Type B pancreatic cell (in vitro differentiated cells): ENCODE data around the gene MSRB3. TPM values are rescaled to one million over a fixed set of nuclear protein-coding genes. Genes with fewer than 3 reads are reported as not detected.

Experiments
- DNase-seq: peaks from one replicate; pipeline ENCODE4 v3.0.0; 2021; ENCODE audit warnings: mixed read lengths; ENCODE audit not compliant: unreplicated experiment; ENCODE audit errors: extremely low spot score
- H3K27ac Mint-ChIP-seq: 2 replicates; pipeline ENCODE4 v1.8.0; 2021; ENCODE audit warnings: mild to moderate bottlenecking, mixed read lengths
- H3K27me3 Mint-ChIP-seq: 2 replicates; pipeline ENCODE4 v1.8.0; 2021; ENCODE audit warnings: mixed read lengths
- H3K36me3 Mint-ChIP-seq: 2 replicates; pipeline ENCODE4 v1.8.0; 2021; ENCODE audit warnings: mixed read lengths
- H3K4me1 Mint-ChIP-seq: one replicate; pipeline ENCODE4 v1.8.0; 2021; ENCODE audit warnings: mixed read lengths; ENCODE audit not compliant: unreplicated experiment
- H3K4me3 Mint-ChIP-seq: 2 replicates; pipeline ENCODE4 v1.8.0; 2021; ENCODE audit warnings: mild to moderate bottlenecking, mixed read lengths
- H3K9me3 Mint-ChIP-seq: 2 replicates; pipeline ENCODE4 v1.8.0; 2021; ENCODE audit warnings: mixed read lengths
- total RNA-seq: library from RNA; stranded (reverse); gene quantifications from 2 replicates; pipeline ENCODE4 v1.2.1, GENCODE V29; 2021; ENCODE audit warnings: low replicate concordance
- TF ChIP-seq, protein P1 (sequence below): fragments of 200-600 bp; sonication (generic); conservative IDR thresholded peaks from 2 replicates; pipeline ENCODE4 v1.5.0; 2021; ENCODE audit warnings: antibody characterized with exemption, mild to moderate bottlenecking

MSRB3 gene
- total RNA-seq, 1 donor from 2014 or later, result 12.8 TPM

DNA sequence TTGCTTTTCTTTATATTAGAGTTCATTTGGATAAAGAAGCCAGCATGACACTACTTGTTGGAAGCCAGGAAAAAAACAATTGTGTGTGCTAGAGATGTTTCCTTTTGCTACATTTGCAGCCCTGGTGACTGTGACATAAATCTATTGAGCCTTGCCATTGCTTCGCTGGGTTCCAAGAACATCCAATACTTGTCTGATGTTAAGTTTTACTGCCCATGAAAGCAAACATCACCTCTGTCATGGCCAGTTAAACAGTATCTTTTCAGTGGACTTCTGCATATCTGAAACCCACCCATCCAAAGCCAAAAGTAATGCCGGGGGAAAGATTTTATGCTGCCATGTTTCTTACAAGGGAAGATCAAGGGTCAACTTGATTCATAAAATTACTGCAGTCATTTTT is 184.0 kb downstream of the MSRB3 start:
- TF ChIP-seq, protein P1, sequence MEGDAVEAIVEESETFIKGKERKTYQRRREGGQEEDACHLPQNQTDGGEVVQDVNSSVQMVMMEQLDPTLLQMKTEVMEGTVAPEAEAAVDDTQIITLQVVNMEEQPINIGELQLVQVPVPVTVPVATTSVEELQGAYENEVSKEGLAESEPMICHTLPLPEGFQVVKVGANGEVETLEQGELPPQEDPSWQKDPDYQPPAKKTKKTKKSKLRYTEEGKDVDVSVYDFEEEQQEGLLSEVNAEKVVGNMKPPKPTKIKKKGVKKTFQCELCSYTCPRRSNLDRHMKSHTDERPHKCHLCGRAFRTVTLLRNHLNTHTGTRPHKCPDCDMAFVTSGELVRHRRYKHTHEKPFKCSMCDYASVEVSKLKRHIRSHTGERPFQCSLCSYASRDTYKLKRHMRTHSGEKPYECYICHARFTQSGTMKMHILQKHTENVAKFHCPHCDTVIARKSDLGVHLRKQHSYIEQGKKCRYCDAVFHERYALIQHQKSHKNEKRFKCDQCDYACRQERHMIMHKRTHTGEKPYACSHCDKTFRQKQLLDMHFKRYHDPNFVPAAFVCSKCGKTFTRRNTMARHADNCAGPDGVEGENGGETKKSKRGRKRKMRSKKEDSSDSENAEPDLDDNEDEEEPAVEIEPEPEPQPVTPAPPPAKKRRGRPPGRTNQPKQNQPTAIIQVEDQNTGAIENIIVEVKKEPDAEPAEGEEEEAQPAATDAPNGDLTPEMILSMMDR, result no peak
- Mint-ChIP-seq H3K4me1 (peaks cover 25% of the 10 kb centered on the region), H3K9me3 (no peaks in the 10 kb centered on the region), H3K27ac (no peak overlapping the region), H3K36me3 (no peaks in the 10 kb centered on the region), H3K27me3 (no peaks in the 10 kb centered on the region), H3K4me3 (no peak overlapping the region)
- no peak for DNase-seq

DNA sequence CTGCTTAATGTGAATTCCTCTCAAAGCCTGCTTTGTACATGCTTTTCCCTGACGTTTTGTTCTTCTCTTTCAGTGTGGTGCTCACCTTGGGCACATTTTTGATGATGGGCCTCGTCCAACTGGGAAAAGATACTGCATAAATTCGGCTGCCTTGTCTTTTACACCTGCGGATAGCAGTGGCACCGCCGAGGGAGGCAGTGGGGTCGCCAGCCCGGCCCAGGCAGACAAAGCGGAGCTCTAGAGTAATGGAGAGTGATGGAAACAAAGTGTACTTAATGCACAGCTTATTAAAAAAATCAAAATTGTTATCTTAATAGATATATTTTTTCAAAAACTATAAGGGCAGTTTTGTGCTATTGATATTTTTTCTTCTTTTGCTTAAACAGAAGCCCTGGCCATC is 184.6 kb downstream of the MSRB3 start:
- peaks cover 25% of the 10 kb centered on the region for H3K4me1 Mint-ChIP-seq
- H3K27ac Mint-ChIP-seq, result no peak overlapping the region
- TF ChIP-seq, protein P1, result no peak
- H3K27me3 Mint-ChIP-seq, result no peaks in the 10 kb centered on the region
- no peaks in the 10 kb centered on the region for H3K9me3 Mint-ChIP-seq
- no peaks in the 10 kb centered on the region for H3K36me3 Mint-ChIP-seq
- DNase-seq, result no peak
- H3K4me3 Mint-ChIP-seq, result no peak overlapping the region

DNA sequence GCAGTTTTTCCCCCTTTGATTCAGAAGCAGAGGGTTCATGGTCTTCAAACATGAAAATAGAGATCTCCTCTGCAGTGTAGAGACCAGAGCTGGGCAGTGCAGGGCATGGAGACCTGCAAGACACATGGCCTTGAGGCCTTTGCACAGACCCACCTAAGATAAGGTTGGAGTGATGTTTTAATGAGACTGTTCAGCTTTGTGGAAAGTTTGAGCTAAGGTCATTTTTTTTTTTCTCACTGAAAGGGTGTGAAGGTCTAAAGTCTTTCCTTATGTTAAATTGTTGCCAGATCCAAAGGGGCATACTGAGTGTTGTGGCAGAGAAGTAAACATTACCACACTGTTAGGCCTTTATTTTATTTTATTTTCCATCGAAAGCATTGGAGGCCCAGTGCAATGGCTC is 185.1 kb downstream of the MSRB3 start:
- H3K27ac Mint-ChIP-seq, result no peak overlapping the region
- H3K9me3 Mint-ChIP-seq, result no peaks in the 10 kb centered on the region
- TF ChIP-seq, protein P1, result no peak
- no peaks in the 10 kb centered on the region for H3K27me3 Mint-ChIP-seq
- DNase-seq, result no peak
- H3K4me1 Mint-ChIP-seq, result peaks cover 25% of the 10 kb centered on the region
- no peak overlapping the region for H3K4me3 Mint-ChIP-seq
- H3K36me3 Mint-ChIP-seq, result no peaks in the 10 kb centered on the region

DNA sequence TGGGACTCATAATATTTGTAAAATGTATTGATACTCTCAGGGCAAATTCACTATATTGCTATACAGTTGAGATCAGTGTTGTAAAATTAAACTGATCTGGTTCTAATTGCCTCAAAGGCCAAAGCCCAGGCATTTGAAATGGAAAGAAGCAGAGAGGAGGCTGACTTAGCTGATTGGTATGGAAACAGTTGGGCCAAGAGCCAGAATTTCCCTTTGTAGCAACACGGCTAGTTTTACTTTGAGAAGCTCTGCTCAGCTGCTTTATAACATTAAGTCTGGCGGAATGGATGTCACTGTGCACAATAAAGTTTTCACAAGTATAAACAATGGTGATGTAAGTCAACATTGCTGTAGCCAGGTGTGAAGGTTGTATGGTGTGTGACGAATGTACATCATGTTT is 186.4 kb downstream of the MSRB3 start:
- no peaks in the 10 kb centered on the region for H3K27me3 Mint-ChIP-seq
- no peak for DNase-seq
- TF ChIP-seq, protein P1, result no peak
- H3K27ac Mint-ChIP-seq, result no peak overlapping the region
- peaks cover 18% of the 10 kb centered on the region for H3K4me1 Mint-ChIP-seq
- no peaks in the 10 kb centered on the region for H3K36me3 Mint-ChIP-seq
- H3K9me3 Mint-ChIP-seq, result no peaks in the 10 kb centered on the region
- H3K4me3 Mint-ChIP-seq, result no peak overlapping the region

DNA sequence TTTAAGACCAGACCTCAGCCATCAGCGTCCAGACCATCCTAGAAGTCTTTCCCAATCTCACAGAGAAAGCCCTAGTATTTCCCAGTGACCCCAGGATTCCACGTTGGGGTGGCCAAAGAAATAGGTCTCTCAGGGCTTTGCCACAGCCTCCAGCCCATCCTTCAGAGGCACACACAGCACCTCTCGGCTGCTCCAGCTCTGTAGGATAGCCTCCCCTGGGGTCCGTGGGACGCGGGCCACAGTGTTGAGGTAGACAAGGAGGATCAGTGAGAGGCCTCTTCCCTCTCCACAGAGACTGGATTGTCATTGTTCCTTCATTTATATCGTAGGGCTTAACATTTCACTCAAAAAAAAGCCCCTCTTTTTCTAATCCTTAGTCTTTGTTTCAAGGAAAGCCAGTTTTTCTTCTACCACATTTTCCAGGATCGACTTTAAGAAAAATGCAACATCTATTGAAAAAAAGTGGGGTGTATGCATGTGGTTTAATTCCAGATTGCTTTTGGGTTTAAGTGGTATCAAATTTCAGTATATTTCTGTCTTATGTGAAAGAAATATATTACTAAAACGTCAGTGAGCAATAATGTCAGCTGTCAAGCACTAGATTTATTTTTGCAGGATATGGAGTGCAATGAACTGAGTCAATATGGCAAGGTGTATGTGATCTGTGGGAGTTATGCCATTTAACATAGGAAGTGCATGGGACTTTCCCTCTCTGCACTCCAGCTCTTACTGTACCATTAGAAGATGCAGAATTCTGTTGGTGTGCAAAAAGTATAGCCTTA is 187.5 kb downstream of the MSRB3 start:
- no peak overlapping the region for H3K27ac Mint-ChIP-seq
- H3K4me1 Mint-ChIP-seq, result peaks cover 18% of the 10 kb centered on the region
- TF ChIP-seq, protein P1, result no peak
- H3K4me3 Mint-ChIP-seq, result no peak overlapping the region
- H3K36me3 Mint-ChIP-seq, result no peaks in the 10 kb centered on the region
- no peaks in the 10 kb centered on the region for H3K9me3 Mint-ChIP-seq
- H3K27me3 Mint-ChIP-seq, result no peaks in the 10 kb centered on the region
- DNase-seq, result no peak
